Suppressor macrophage treated with lipopolysaccharide for 4 hours (primary cell): Measurements from ENCODE around the gene FBXO15.

Source experiments
- DNase-seq: peaks from one replicate; pipeline ENCODE4 v3.0.0-alpha.2; 2020

The FBXO15 gene

GRCh38 chr18:74050807-74051206, 96.8 kb downstream of the FBXO15 start:
- no peak for DNase-seq

DNA sequence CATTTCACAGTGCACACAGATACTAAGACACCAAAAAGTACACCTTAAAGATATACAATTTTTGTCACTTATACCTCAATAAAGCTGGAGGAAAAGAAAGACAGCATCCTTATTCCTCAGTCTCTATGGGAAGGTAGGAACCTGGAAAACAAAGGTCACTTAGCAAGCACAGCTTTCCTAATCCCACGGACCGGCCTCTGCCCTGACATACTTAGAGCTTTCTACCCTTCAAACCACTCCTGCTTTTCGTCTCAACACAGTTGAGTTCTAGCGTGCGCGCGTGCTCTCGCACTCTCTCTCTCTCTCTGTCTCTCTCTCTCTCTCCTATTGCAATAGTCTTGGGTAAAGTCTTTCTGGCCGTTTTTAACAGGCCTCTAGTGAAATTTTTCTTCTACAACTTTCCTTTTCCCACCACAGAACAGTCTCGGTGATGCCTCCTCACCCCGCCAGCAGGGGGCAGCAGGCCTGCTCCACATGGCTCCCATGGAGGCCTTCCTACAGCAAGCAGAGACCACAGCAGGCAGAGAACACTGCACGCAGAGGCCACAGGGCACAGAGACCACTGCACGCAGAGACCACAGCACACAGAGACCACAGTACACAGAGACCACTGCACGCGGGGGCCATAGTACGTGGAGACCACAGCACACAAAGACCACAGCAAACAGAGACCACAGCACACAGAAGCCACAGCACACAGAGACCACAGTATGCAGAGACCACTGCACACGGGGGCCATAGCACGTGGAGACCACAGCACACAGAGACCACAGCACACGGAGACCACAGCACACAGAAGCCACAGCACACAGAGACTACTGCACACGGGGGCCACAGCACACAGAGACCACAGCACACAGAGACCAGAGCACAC, 106.9 kb downstream of the FBXO15 start:
- peak; percentile 57 for DNase-seq

DNA sequence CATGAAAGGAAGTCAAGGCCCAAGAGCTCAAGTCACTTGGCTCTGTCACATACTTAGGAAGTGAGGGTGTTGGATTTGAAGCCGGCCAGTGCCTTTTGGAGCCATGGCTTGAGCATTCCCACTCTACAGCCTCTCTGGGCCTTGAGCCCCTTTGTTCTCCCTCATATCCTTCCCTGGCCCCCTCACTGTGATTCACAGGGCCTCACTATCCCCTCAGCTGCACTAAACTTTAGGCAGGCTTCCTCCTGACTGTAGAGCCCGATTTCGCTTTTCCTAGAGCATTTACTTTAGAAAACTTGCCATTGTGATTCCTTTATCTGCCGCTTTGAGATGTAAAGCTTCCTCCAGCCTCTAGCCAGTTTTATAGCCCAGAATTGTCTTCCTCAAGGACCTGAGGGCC, 107.6 kb downstream of the FBXO15 start:
- DNase-seq, result no peak

- DNase-seq, result no peak
Measured at GRCh38 chr18:74029161-74029560, 118.5 kb downstream of the FBXO15 start.
